GM12874 (cell line): ENCODE data around the gene PCDHGA10.

Experiments used
- CTCF ChIP-seq: IDR thresholded peaks from 2 replicates; pipeline ENCODE4 v1.5.1; 2011; ENCODE audit warnings: low read depth, mild to moderate bottlenecking, control low read depth, low read length, moderate library complexity; ENCODE audit not compliant: insufficient read depth

PCDHGA10 gene

GRCh38 chr5:141427783-141428426, 15.1 kb downstream of the PCDHGA10 start:
- no peak for TF ChIP-seq CTCF

GRCh38 chr5:141430332-141431113, 17.7 kb downstream of the PCDHGA10 start, which contains the start of gene PCDHGA12:
PCDHGA12 (plus strand) TSS chr5:141430507; CDS start chr5:141430760, 253 bp downstream.
- peak; percentile 53 for TF ChIP-seq CTCF

GRCh38 chr5:141431286-141431685, 18.5 kb downstream of the PCDHGA10 start:
- no peak for TF ChIP-seq CTCF

GRCh38 chr5:141434006-141434405, 21.2 kb downstream of the PCDHGA10 start:
- TF ChIP-seq CTCF: no peak

GRCh38 chr5:141437221-141437620, 24.4 kb downstream of the PCDHGA10 start:
- no peak for TF ChIP-seq CTCF

GRCh38 chr5:141439411-141440141, 26.8 kb downstream of the PCDHGA10 start:
- no peak for TF ChIP-seq CTCF

- no peak for TF ChIP-seq CTCF
These were observed 27.6 kb downstream of the PCDHGA10 start for GRCh38 chr5:141440341-141440740.
